Epithelial cell of esophagus (primary cell): ENCODE data around the gene HOMER3.

Experiments used
- DNase-seq: peaks from one replicate; pipeline ENCODE4 v3.0.0; 2010; ENCODE audit warnings: low read depth
- H3K4me3 ChIP-seq: 2 replicates; pipeline ENCODE4 v1.5.1; 2011; ENCODE audit warnings: mild to moderate bottlenecking, low read length, control low read depth
- CTCF ChIP-seq: IDR thresholded peaks from 2 replicates; pipeline ENCODE4 v1.5.1; 2011; ENCODE audit warnings: low read depth, mild to moderate bottlenecking, low read length, control low read depth, inconsistent platforms; ENCODE audit not compliant: insufficient read depth; ENCODE audit errors: missing control alignments

The HOMER3 gene

GRCh38 chr19:18969931-18970659 is 29.1 kb upstream of the HOMER3 start:
- TF ChIP-seq CTCF, result no peak
- H3K4me3 ChIP-seq, result no peak overlapping the region
- DNase-seq, result peak; percentile 45

GRCh38 chr19:18967358-18968146 is 26.5 kb upstream of the HOMER3 start:
- no peak overlapping the region for H3K4me3 ChIP-seq
- no peak for TF ChIP-seq CTCF
- peak; percentile 90 for DNase-seq

GRCh38 chr19:18966307-18966706 is 25.3 kb upstream of the HOMER3 start:
- H3K4me3 ChIP-seq, result no peak overlapping the region
- DNase-seq, result no peak
- TF ChIP-seq CTCF, result no peak

GRCh38 chr19:18964121-18964520 is 23.1 kb upstream of the HOMER3 start:
- no peak overlapping the region for H3K4me3 ChIP-seq
- DNase-seq, result no peak
- no peak for TF ChIP-seq CTCF

- no peak for TF ChIP-seq CTCF
- no peak for DNase-seq
- H3K4me3 ChIP-seq, result no peak overlapping the region
Observed at GRCh38 chr19:18961767-18962620, 21.0 kb upstream of the HOMER3 start.

GRCh38 chr19:18960370-18960769 is 19.4 kb upstream of the HOMER3 start:
- TF ChIP-seq CTCF, result no peak
- H3K4me3 ChIP-seq, result no peak overlapping the region
- DNase-seq, result no peak
